ENCODE results near the gene CCDC148. TPM values are rescaled to one million over a fixed set of nuclear protein-coding genes. Genes with fewer than 3 reads are reported as not detected.

CCDC148 gene
- total RNA-seq, 4 donors from 2014 or later: not detected

DNA sequence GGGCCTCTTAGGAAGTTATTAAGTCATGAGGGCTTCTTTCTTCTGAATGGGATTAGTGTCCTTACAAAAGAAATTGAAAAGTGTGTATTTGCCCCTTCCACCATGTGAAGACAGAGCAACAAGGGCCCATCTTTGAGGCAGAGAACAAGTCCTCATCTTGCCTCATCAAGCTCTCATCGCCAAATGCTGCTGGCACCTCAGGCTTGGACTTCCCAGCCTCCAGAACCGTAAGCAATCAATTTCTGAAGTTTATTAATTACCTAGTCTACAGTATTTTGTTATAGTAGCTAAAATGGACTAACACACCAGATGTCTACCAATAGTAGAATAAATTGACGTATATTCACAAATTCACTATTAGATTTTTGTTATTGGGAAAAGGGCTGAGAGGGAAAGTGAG is 74.6 kb downstream of the CCDC148 start:
- no peak for DNase-seq
- Histone ChIP-seq H3K27me3 (no peaks in the 10 kb centered on the region), H3K4me1 (no peaks in the 10 kb centered on the region), H3K4me3 (no peak overlapping the region), H3K27ac (no peak overlapping the region), H3K36me3 (no peaks in the 10 kb centered on the region), H3K9me3 (no peaks in the 10 kb centered on the region)
- TF ChIP-seq POLR2A (IDR thresholded peaks at IDR 0.05) (no peak), CTCF (IDR thresholded peaks at IDR 0.05) (no peak)

- H3K4me1 ChIP-seq: no peaks in the 10 kb centered on the region
- no peak for DNase-seq
Measured at GRCh38 chr2:158381205-158381604, 75.3 kb downstream of the CCDC148 start.

DNA sequence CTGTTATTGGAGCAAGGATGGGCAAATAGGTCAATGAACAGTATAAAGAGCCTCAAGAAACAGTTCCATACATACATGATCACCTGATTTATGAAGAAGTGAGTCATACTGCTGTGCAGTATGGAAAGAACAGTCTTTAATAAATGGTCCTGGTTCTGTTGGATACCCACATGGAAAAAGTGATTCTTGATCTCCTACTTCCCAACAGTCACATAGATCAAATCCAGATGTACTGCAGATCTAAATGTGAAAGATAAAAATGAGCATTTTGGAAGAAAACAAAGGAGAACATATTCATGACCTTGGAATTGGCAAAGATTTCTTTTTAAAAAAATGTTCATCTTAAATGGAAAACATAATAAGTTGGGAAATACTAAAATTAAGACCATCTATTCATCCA is 75.8 kb downstream of the CCDC148 start:
- Histone ChIP-seq H3K4me1 (no peaks in the 10 kb centered on the region), H3K27ac (no peak overlapping the region), H3K36me3 (no peaks in the 10 kb centered on the region), H3K9me3 (no peaks in the 10 kb centered on the region), H3K4me3 (no peak overlapping the region), H3K27me3 (no peaks in the 10 kb centered on the region)
- DNase-seq: no peak
- no peak for TF ChIP-seq POLR2A (IDR thresholded peaks at IDR 0.05)
- no peak for TF ChIP-seq CTCF (IDR thresholded peaks at IDR 0.05)

More at GRCh38 chr2:158381205-158381604, 75.3 kb downstream of the CCDC148 start:
- Histone ChIP-seq H3K9me3 (no peaks in the 10 kb centered on the region), H3K4me3 (no peak overlapping the region), H3K36me3 (no peaks in the 10 kb centered on the region), H3K27ac (no peak overlapping the region), H3K27me3 (no peaks in the 10 kb centered on the region)
- no peak for TF ChIP-seq POLR2A (IDR thresholded peaks at IDR 0.05)
- peak in 1 of 6 experiments; percentile 31 for TF ChIP-seq CTCF (IDR thresholded peaks at IDR 0.05)

- H3K36me3 ChIP-seq: no peaks in the 10 kb centered on the region
- no peak overlapping the region for H3K27ac ChIP-seq
- no peaks in the 10 kb centered on the region for H3K27me3 ChIP-seq
- TF ChIP-seq CTCF (IDR thresholded peaks at IDR 0.05) (no peak), POLR2A (IDR thresholded peaks at IDR 0.05) (no peak)
- H3K4me1 ChIP-seq: no peaks in the 10 kb centered on the region
- no peak for DNase-seq
- H3K4me3 ChIP-seq: no peak overlapping the region
- H3K9me3 ChIP-seq: no peaks in the 10 kb centered on the region
Measured at GRCh38 chr2:158378926-158379325, 77.6 kb downstream of the CCDC148 start.

DNA sequence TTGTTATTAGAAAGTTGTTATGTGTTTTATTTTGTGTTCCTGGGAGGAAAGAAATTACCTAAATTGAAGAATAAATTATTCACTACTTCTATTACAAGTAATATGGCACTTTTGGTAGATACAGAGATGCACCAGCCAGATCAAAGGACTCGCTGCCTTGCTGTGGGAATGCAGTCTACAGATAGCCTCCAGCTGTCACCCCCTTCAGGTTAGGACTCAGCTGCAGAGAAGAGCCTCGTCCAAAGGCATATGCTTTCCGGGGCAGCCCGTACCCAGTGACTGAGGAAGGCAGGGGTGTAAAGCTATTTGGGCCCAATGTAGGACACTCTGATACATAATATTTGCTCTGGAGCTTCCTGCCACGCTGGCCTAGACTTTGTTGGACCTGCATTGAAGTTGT is 90.2 kb downstream of the CCDC148 start:
- DNase-seq: no peak
- no peaks in the 10 kb centered on the region for H3K4me1 ChIP-seq
- H3K27ac ChIP-seq: no peak overlapping the region
- no peaks in the 10 kb centered on the region for H3K36me3 ChIP-seq
- H3K27me3 ChIP-seq: no peaks in the 10 kb centered on the region
- no peak overlapping the region for H3K4me3 ChIP-seq
- H3K9me3 ChIP-seq: no peaks in the 10 kb centered on the region
- TF ChIP-seq CTCF (IDR thresholded peaks at IDR 0.05): no peak
- no peak for TF ChIP-seq POLR2A (IDR thresholded peaks at IDR 0.05)

DNA sequence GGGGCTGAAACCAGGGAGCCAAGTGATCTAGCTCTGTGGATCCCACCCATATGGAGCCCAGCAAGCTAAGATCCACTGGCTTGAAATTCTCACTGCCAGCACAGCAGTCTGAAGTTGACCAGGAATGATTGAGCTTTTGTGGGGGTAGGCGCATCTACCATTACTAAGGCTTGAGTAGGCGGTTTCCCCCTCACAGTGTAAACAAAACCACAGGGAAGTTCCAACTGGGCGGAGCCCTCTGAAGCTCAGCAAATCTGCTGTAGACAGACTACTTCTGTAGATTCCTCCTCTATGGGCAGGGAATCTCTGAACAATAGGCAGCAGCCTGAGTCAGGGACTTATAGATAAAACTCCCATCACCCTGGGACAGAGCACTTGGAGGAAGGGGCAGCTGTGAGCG is 96.7 kb downstream of the CCDC148 start:
- Histone ChIP-seq H3K4me3 (no peak overlapping the region), H3K9me3 (no peaks in the 10 kb centered on the region), H3K27ac (no peak overlapping the region), H3K36me3 (no peaks in the 10 kb centered on the region), H3K27me3 (no peaks in the 10 kb centered on the region), H3K4me1 (no peaks in the 10 kb centered on the region)
- TF ChIP-seq POLR2A (IDR thresholded peaks at IDR 0.05): no peak
- TF ChIP-seq CTCF (IDR thresholded peaks at IDR 0.05): no peak
- DNase-seq: no peak

Measured in Peyer's patch (tissue), 4 donors.